ENCODE data around the gene RNF187.

The RNF187 gene

DNA sequence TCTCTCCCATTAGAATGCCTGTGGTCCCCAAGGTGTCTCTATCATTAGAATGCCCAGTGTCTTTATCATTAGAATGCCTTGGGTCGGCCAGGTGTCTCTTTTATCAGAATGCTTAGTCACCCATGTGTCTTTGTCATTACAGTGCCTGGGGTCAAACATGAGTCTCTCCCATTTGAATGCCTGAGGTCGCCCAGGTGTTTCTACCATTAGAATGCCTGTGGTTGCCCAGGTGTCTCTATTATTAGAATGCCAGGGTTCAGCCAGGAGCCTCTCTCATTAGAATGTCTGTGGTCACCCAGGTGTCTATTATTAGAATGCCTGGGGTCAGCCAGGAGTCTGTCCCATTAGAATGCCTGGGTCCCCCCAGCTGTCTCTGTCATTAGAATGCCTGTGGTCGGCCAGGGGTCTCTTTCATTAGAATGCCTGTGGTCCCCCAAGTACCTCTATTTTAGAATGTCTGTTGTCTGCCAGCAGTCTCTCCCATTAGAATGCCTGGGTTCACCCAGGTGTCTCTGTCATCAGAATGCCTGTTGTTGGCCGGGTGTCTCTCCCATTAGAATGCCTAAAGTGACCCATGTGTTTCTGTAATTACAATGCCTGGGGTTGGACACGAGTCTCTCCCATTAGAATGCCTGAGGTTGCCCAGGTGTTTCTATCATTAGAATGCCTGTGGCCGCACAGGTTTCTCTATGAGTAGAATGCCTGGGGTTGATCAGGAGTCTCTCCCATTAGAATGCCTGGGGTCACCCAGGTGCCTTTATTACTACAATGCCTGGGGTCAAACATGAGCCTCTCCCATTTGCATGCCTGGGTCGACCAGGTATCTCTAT, 57.1 kb downstream of the RNF187 start:
- DNase-seq (ENCODE audit: low read depth): no peak
- no peak overlapping the region for H3K4me3 ChIP-seq (ENCODE audit: low read depth, low read length)
- TF ChIP-seq, protein P1, sequence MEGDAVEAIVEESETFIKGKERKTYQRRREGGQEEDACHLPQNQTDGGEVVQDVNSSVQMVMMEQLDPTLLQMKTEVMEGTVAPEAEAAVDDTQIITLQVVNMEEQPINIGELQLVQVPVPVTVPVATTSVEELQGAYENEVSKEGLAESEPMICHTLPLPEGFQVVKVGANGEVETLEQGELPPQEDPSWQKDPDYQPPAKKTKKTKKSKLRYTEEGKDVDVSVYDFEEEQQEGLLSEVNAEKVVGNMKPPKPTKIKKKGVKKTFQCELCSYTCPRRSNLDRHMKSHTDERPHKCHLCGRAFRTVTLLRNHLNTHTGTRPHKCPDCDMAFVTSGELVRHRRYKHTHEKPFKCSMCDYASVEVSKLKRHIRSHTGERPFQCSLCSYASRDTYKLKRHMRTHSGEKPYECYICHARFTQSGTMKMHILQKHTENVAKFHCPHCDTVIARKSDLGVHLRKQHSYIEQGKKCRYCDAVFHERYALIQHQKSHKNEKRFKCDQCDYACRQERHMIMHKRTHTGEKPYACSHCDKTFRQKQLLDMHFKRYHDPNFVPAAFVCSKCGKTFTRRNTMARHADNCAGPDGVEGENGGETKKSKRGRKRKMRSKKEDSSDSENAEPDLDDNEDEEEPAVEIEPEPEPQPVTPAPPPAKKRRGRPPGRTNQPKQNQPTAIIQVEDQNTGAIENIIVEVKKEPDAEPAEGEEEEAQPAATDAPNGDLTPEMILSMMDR (IDR thresholded peaks at IDR 0.05; ENCODE audit: low read depth, low read length, missing control alignments): no peak

DNA sequence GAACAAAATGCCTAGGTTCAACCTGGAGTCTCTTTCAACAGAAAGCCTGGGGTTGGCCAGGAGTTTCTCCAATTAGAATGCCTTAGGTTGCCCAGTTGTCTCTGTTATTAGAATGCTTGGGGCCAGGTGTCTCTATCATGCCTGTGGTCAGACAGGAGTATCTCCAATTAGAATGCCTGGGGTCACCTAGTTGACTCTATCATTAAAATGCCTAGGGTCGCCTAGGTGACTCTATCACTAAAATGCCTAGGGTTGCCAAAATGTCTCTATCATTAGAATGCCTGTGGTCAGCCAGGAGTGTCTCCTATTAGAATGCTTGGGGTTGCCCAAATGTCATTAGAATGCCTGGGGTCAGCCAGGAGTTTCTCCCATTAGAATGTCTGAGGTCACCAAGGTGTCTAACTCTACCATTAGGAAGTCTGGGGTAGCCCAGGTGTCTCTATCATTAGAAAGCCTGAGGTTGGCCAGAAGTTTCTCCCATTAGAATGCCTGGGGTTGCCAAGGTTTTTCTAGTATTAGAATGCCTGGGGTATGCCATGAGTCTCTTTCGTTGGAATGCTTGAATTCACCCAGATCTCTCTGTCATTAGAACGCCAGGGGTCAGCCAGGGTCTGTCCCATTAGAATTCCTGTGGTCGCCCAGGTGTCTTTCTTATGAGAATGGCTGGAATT, 57.9 kb downstream of the RNF187 start:
- DNase-seq (ENCODE audit: low read depth): no peak
- TF ChIP-seq, protein P1 (IDR thresholded peaks at IDR 0.05; ENCODE audit: low read depth, low read length, missing control alignments): no peak

More for the DNA sequence above, 57.9 kb downstream of the RNF187 start:
- H3K4me3 ChIP-seq (ENCODE audit: low read depth, low read length): no peak overlapping the region
